ENCODE measurements around the gene NEAT1.
A peak's percentile ranks its signal among the peaks of the same experiment; 100 is the strongest.

NEAT1 gene

GRCh38 chr11:65428578-65429067 is 6.0 kb downstream of the NEAT1 start:
- no peak for TF ChIP-seq CTCF (conservative IDR thresholded peaks at IDR 0.05; ENCODE audit: control insufficient read depth, insufficient read depth, low read depth, low read length)
- H3K4me3 ChIP-seq (ENCODE audit: control insufficient read depth, low read depth, low read length): peak overlapping the region; percentile 28
- DNase-seq (ENCODE audit: low read depth): no peak

- no peak for TF ChIP-seq CTCF (conservative IDR thresholded peaks at IDR 0.05; ENCODE audit: control insufficient read depth, insufficient read depth, low read depth, low read length)
- peak; percentile 86 for DNase-seq (ENCODE audit: low read depth)
- peak overlapping the region; percentile 28 for H3K4me3 ChIP-seq (ENCODE audit: control insufficient read depth, low read depth, low read length)
Observed at GRCh38 chr11:65429068-65429681, 6.6 kb downstream of the NEAT1 start.

GRCh38 chr11:65429724-65430405 is 7.3 kb downstream of the NEAT1 start:
- peak overlapping the region; percentile 17 for H3K4me3 ChIP-seq (ENCODE audit: control insufficient read depth, low read depth, low read length)
- no peak for TF ChIP-seq CTCF (conservative IDR thresholded peaks at IDR 0.05; ENCODE audit: control insufficient read depth, insufficient read depth, low read depth, low read length)
- DNase-seq (ENCODE audit: low read depth): peak; percentile 89

- no peak for TF ChIP-seq CTCF (conservative IDR thresholded peaks at IDR 0.05; ENCODE audit: control insufficient read depth, insufficient read depth, low read depth, low read length)
- H3K4me3 ChIP-seq (ENCODE audit: control insufficient read depth, low read depth, low read length): peak overlapping the region; percentile 16
- DNase-seq (ENCODE audit: low read depth): peak; percentile 75
Observed at GRCh38 chr11:65430406-65431217, 8.0 kb downstream of the NEAT1 start.

GRCh38 chr11:65431451-65432099 is 9.0 kb downstream of the NEAT1 start:
- DNase-seq (ENCODE audit: low read depth): peak; percentile 59
- no peak for TF ChIP-seq CTCF (conservative IDR thresholded peaks at IDR 0.05; ENCODE audit: control insufficient read depth, insufficient read depth, low read depth, low read length)
- no peak overlapping the region for H3K4me3 ChIP-seq (ENCODE audit: control insufficient read depth, low read depth, low read length)

GRCh38 chr11:65432100-65432650 is 9.6 kb downstream of the NEAT1 start:
- peak; percentile 36 for DNase-seq (ENCODE audit: low read depth)
- TF ChIP-seq CTCF (conservative IDR thresholded peaks at IDR 0.05; ENCODE audit: control insufficient read depth, insufficient read depth, low read depth, low read length): no peak
- no peak overlapping the region for H3K4me3 ChIP-seq (ENCODE audit: control insufficient read depth, low read depth, low read length)

Measured in fibroblast of mammary gland (primary cell).